OCI-LY7 (cell line): Measurements from ENCODE around the gene RIIAD1.

Experiments used
- EZH2phosphoT487 ChIP-seq: fragments of 200-600 bp; sonication (generic); IDR thresholded peaks from 2 replicates; pipeline ENCODE4 v1.6.1; 2018; ENCODE audit warnings: low read depth, borderline replicate concordance, mild to moderate bottlenecking, mixed run types, antibody characterized with exemption, low read length, moderate library complexity, mixed read lengths
- TF ChIP-seq, protein P1 (sequence below): fragments of 200-600 bp; sonication (generic); conservative IDR thresholded peaks from 2 replicates; pipeline ENCODE4 v1.5.1; 2014; ENCODE audit warnings: mild to moderate bottlenecking, antibody characterized with exemption, low read length, moderate library complexity, mixed read lengths

DNA sequence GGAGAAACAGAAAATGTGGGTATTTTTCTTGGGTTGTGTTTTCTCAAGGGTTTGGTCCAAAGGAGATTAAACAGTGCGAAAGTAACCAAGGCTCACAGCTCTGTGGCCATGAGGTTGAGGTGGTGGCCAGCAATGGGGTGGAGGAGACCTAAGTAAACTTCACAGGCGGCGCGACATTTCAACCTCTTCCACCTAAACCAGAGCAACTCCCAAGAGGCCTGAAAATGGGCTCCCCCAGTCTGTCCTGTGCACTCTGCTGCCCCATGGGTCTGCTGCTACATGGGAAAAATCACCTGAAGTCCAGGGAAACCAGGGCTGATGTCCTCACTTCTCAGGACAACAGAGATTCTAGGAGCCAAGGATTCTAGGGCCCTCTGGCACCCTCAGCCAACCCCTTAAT lies 17.1 kb upstream of the RIIAD1 start:
- TF ChIP-seq, protein P1, sequence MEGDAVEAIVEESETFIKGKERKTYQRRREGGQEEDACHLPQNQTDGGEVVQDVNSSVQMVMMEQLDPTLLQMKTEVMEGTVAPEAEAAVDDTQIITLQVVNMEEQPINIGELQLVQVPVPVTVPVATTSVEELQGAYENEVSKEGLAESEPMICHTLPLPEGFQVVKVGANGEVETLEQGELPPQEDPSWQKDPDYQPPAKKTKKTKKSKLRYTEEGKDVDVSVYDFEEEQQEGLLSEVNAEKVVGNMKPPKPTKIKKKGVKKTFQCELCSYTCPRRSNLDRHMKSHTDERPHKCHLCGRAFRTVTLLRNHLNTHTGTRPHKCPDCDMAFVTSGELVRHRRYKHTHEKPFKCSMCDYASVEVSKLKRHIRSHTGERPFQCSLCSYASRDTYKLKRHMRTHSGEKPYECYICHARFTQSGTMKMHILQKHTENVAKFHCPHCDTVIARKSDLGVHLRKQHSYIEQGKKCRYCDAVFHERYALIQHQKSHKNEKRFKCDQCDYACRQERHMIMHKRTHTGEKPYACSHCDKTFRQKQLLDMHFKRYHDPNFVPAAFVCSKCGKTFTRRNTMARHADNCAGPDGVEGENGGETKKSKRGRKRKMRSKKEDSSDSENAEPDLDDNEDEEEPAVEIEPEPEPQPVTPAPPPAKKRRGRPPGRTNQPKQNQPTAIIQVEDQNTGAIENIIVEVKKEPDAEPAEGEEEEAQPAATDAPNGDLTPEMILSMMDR = no peak
- no peak for TF ChIP-seq EZH2phosphoT487
